Dedifferentiated amniotic fluid mesenchymal stem cell (primary cell): ENCODE measurements around the gene SEMA4D.

ENCODE experiments used
- DNase-seq: peaks from one replicate; pipeline ENCODE4 v3.0.0-alpha.2; 2016; ENCODE audit errors: extremely low spot score

Gene SEMA4D

DNA sequence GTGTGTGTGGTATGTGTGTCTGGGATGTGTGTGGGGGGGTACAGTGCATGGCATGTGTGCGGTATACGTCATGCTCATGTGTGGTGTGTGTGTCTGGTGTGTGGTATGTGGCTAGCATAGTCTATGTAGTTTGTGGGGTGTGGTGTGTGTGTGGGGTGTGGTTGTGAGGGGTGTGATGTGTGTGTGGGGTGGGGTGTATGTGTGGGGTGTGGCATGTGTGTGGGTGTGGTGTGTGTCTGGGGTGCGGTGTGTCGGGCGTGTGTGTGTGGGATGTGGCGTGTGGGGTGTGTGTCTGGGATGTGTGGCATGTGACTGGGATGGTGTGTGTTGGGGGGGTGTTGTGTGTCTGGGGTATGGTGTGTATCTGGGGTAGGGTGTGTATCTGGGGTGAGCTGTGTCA lies 127.3 kb downstream of the SEMA4D start:
- no peak for DNase-seq

- no peak for DNase-seq
These were observed 128.9 kb downstream of the SEMA4D start for GRCh38 chr9:89368978-89369377.

- no peak for DNase-seq
These were observed 129.4 kb downstream of the SEMA4D start for GRCh38 chr9:89368550-89368949.

DNA sequence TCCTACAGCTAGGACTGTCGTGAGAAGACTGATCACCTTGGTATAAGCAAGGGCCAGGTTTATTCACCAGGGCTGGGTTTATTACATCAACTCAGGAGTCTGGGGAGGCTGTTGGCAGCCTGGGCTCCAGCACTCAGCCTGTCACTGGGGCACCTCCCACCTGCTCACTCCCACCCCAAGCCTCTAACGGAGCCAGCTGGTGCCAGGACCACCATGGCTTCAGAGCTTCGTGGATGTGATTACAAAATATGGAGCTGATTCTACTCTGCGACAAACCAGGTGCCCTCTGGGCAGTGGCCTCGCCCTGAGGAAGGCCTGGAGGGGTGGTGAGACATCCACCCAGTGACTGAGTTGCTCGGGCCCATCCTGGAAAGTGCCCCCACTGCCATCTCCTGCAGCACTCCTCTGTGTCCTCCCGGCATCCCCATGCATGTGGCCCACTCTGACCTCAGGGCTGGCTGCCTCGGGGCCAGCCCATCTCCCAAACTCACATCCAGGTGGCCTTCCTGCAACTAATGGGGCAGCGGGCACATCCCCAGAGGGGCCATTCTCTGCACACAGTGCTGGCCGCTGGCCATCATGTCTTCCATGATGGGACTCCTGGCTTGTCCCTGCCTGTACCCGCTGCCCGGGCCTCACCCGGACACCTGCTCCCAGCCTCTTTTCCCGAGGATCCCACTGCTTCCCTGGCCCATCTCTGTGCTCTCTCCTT lies 130.0 kb downstream of the SEMA4D start:
- DNase-seq = no peak

- DNase-seq = no peak
These were observed 130.6 kb downstream of the SEMA4D start for GRCh38 chr9:89367281-89367680.

- no peak for DNase-seq
These were observed 131.2 kb downstream of the SEMA4D start for GRCh38 chr9:89366711-89367110.

DNA sequence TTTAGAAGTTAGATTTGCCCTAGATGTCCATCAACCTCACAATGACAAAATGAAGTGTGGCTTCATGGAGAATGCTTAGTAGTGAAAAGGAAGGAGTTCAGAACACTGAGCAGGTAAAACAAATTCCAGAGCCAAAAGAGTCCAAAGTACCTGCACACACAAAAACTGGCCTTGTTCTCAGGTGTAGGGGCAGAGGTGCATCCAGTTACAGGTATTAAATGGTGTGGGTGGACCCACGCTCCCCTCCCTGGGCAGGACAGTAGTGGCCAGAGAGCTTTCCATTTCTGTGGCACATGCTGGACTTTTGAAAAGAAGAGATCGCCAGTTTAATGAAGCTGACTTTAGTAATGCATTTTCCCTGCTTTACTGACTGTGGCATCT lies 132.4 kb downstream of the SEMA4D start:
- no peak for DNase-seq

- no peak for DNase-seq
These were observed 133.0 kb downstream of the SEMA4D start for GRCh38 chr9:89364666-89365531.

DNA sequence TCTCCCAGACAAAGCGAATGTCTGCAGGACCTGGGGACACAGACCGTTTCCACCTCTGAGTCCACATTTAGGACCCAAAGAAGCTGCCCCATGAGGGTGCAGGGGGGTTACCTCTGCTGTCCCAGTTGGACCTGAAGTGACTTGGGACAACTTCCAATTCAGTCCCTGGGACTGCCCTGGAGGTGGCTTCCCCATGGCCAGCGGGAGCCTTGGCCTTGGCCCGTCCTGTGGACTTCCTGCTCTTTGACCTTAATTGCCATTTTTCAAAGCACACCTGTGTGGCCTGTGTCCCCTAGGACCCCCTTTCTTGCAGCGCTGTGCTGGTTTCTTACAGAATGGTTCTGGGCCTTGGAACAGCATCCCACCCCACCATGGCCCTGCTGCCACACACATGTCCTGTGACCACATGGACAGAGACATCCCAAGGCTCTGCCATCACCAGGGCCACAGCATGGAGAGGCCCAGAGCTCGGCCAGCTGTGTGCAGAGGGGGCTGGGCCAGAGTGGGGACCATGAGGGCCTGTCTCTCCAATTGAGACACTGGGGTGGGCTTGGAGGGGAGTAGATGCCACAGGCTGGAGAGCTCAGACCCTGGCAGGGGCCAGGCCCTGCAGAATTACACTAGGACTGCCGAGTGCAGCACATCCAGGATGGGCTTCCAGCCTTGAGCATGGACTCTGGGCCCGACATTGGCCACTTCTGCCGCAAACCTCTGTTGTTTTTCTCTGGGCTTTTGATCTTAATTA lies 133.8 kb downstream of the SEMA4D start:
- DNase-seq = no peak

DNA sequence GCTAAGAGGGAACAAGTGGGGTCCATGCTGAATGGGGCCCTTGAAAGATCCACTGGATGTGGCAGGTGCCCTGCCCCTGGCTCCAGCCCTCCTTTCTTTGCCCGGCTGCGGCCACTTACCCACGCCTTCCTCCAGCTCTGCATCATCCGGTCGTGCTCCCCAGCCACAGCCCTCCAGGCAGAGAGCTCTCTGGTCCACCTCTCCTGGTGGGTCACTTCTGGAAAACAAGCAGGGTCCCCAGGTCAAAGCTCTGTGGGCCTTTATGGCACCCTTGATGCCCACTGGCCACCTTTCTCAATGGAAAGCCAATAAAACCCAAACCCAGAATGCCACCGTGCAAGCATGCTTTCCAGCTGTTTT lies 134.6 kb downstream of the SEMA4D start:
- DNase-seq = no peak

GRCh38 chr9:89362647-89363310 lies 135.1 kb downstream of the SEMA4D start:
- no peak for DNase-seq

DNA sequence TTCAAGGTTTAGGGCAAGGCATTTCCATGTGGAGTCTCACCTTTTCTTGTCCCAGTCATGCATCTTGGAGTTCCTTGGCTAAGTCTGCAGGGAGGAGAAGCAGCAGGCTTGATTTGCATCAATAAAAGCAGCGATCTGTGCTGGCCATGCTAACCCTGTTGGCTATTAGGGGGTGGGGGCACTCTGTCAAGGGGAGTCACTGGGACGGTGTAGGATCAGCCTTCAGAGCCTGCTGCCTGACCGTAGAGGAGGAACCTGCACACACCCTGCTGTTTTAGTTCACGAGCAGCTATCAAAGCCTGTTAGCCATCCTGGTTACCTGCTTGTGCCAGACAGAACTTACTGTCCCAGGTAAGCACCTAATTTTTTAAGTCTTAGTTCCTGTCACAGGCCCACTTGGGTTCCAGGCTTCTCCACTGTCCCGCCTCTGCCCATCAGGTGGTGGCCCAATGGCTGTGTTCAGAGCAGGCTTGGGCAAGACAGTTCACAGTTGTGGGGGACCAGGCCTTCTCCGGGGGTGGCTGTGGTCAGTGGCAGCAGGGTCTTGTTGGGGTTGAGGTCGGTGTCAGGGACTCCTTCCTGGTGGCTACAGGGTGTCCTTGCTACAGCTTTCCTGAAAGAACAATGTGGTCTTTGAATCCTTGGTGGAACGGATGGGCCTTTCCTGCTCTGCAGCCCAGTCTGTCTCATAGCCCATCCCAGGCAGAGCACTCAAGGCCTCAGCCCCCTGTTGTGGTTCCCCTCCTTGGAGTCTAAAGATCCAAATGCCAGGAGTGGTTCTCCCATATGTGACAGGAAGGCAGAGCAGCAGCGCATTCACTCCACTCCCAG lies 135.9 kb downstream of the SEMA4D start:
- DNase-seq = no peak

- no peak for DNase-seq
These were observed 136.9 kb downstream of the SEMA4D start for GRCh38 chr9:89361031-89361430.

GRCh38 chr9:89360465-89360864 lies 137.4 kb downstream of the SEMA4D start:
- DNase-seq = no peak

- no peak for DNase-seq
These were observed 138.1 kb downstream of the SEMA4D start for GRCh38 chr9:89359751-89360261.

DNA sequence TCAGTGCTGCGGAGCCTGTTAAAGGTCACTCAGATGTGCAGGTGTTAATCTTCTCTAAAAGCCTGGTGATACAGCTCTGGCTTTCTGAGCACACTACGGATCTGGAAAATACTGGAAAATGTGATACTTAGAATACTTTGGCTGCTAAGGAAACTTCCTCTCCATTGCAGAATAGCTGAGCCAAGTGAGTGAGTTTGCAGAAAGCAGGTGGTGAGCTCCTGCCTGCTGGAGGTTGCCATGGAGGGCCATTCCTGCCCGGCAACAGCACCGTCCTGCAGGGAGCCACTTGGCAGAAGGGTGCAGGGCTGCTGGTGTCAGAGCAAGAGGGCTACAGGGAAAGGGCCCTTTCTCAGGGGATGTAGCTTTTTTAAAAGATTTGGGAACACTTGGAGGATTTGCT lies 138.9 kb downstream of the SEMA4D start:
- DNase-seq = no peak

DNA sequence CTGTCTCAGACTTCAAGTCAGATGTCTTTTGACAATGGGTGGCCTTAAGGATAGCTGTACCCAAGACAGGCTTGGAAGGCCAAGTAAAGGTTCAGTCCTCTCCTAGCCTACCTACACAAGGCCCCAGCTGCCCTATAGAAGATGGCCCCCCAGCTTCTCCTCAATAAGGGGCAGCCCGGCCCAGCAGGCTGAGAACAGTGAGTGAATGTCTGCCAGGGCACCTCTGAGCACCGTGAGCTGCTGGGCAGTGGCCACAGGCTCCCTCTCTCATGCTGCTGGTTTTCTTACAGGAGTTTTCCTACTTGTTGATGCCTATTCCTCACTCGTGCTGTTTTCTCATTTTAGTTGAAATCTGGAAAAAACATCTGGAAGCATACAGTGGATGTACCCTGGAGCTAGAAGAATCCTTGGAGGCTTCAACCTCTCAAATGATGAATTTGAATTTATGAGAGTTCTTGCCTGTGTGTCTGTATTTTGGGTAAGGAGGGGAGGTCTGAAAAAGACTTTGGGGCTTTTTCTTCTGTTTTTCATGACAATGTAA lies 139.5 kb downstream of the SEMA4D start:
- DNase-seq = no peak

DNA sequence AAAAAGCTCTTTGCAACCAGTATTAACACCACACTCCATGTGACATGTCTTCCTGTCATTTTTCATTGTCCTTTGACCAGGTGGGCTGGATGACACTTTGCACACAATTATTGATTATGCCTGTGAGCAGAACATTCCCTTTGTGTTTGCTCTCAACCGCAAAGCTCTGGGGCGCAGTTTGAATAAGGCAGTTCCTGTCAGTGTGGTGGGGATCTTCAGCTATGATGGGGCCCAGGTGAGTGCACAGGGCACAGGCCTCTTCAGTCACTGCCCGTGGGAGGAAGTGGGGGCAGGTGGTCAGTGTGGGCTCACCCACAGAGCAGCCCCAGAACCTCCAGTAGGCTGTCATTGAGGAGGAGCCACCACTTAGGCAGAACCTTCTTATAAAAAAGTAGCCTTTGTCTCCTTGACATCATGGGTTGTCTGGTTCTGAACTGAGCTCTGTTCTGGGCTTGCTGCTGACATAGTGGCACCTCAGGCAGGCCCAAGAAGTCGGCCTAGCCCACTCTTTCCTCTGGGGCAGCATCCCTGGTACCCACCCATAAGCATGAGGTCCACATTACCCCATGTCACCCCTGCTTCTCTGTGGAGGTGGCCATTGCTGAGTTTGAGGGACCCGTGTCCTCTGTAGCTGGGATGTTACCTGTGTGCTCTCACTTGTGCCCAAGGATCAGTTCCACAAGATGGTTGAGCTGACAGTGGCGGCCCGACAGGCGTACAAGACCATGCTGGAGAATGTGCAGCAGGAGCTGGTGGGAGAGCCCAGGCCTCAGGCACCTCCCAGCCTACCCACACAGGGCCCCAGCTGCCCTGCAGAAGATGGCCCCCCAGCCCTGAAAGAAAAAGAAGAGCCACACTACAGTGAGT lies 140.3 kb downstream of the SEMA4D start:
- no peak for DNase-seq

GRCh38 chr9:89356782-89357181 lies 141.1 kb downstream of the SEMA4D start:
- DNase-seq = no peak

- no peak for DNase-seq
These were observed 143.4 kb downstream of the SEMA4D start for GRCh38 chr9:89354471-89354870.
